ENCODE measurements around the gene POLR2I.
"Not testable (repeated sequence)": the region's sequence is repeated elsewhere in the genome, so short reads cannot be mapped to it uniquely, and the experiment has no call there.

Gene POLR2I

DNA sequence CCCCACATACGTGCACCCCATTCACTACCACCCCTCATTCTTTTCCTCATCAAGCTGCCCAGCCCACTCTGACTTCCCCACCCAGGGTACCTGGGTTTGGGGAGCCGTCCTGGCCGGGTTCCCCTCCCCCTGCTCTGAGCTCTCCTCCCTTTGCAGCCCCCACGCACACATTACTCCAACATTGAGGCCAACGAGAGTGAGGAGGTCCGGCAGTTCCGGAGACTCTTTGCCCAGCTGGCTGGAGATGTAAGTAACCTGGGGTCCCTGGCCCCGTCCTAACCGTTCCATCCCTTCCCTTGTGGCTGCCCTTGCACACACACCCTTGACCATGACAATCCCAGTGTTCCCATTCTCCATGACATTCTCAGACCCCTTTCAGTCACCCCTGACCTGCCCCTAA is 27.8 kb upstream of the POLR2I start:
- Histone ChIP-seq H3K4me3 (ENCODE audit: low read length) (no peak overlapping the region), H3K9ac (ENCODE audit: low read depth, low read length) (no peak overlapping the region), H3K9me3 (replicated peaks; ENCODE audit: low read length) (no peaks in the 10 kb centered on the region), H3K36me3 (ENCODE audit: insufficient read depth, low read length) (peaks cover 58% of the 10 kb centered on the region), H3K4me2 (ENCODE audit: low read length) (no peak overlapping the region), H3K4me1 (ENCODE audit: control insufficient read depth, insufficient read depth, low read length) (peaks cover 16% of the 10 kb centered on the region), H3K27me3 (ENCODE audit: control insufficient read depth, insufficient read depth, low read length) (no peaks in the 10 kb centered on the region)

DNA sequence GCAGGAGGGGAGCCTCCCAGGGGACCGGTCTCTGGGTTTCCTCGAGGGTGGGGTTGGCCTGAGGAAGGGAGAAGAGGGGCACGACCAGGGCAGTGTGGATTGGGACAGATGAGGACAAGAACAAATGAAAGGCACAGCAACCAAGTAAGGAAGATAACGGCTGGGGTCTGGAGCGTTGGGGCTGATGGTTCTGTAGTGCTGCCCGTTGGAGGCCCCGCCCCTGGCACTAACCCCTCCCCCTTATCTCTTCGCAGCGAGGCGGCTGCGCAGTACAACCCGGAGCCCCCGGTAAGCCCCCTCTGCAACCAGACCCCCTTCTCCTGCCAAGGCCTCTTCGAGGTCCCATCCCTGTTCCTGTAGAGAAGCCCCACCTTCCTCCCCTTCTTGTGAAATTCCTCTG is 27.4 kb upstream of the POLR2I start:
- no peaks in the 10 kb centered on the region for H3K9me3 ChIP-seq (replicated peaks; ENCODE audit: low read length)
- H3K4me2 ChIP-seq (ENCODE audit: low read length), result peak overlapping the region; percentile 76
- H3K4me3 ChIP-seq (ENCODE audit: low read length), result peak overlapping the region; percentile 67
- H3K27me3 ChIP-seq (ENCODE audit: control insufficient read depth, insufficient read depth, low read length), result no peaks in the 10 kb centered on the region
- H3K9ac ChIP-seq (ENCODE audit: low read depth, low read length), result no peak overlapping the region
- H3K36me3 ChIP-seq (ENCODE audit: insufficient read depth, low read length), result peaks cover 54% of the 10 kb centered on the region
- H3K4me1 ChIP-seq (ENCODE audit: control insufficient read depth, insufficient read depth, low read length), result peaks cover 20% of the 10 kb centered on the region

DNA sequence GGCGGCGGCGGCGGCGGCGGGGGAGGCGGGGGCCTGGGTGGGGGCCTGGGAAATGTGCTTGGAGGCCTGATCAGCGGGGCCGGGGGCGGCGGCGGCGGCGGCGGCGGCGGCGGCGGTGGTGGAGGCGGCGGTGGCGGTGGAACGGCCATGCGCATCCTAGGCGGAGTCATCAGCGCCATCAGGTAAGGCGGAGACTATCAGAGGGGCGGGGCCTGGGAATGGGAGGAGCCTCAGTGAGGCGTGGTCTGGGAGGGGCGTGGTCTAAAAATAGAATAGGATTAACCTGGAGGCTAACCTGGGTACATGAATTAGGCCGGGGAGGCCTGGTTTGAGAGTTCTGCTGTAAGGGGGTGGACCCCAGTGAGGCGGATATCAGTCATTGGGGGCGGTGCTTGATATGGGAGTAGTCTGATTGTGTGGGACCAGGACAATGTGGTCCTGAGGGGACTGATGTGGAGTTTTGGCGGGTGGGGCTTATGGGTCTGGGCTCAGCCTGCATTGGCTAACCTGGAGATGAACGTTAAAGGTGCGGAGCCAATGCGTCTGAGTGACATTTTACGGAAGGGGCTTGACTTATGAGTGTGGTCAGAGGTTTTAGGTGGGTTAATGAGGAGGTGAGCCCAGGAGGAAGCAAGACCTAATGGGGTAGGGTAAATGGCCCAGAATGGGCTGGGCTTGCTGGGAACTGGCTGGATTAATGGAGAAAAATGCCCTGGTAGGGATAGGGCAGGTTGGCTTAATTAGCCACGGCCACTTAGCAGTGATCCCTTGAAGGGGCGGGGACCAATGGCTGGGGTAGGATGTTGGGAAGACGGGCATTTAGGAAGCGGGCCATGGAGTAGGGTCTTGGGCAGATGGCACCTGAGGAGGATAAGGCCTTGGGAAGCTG is 26.6 kb upstream of the POLR2I start:
- Histone ChIP-seq H3K4me1 (ENCODE audit: control insufficient read depth, insufficient read depth, low read length) (peaks cover 28% of the 10 kb centered on the region), H3K4me3 (ENCODE audit: low read length) (peak overlapping the region; percentile 100), H3K9ac (ENCODE audit: low read depth, low read length) (peak overlapping the region; percentile 100), H3K4me2 (ENCODE audit: low read length) (peak overlapping the region; percentile 100), H3K27me3 (ENCODE audit: control insufficient read depth, insufficient read depth, low read length) (no peaks in the 10 kb centered on the region), H3K9me3 (replicated peaks; ENCODE audit: low read length) (no peaks in the 10 kb centered on the region), H3K36me3 (ENCODE audit: insufficient read depth, low read length) (peaks cover 47% of the 10 kb centered on the region)

DNA sequence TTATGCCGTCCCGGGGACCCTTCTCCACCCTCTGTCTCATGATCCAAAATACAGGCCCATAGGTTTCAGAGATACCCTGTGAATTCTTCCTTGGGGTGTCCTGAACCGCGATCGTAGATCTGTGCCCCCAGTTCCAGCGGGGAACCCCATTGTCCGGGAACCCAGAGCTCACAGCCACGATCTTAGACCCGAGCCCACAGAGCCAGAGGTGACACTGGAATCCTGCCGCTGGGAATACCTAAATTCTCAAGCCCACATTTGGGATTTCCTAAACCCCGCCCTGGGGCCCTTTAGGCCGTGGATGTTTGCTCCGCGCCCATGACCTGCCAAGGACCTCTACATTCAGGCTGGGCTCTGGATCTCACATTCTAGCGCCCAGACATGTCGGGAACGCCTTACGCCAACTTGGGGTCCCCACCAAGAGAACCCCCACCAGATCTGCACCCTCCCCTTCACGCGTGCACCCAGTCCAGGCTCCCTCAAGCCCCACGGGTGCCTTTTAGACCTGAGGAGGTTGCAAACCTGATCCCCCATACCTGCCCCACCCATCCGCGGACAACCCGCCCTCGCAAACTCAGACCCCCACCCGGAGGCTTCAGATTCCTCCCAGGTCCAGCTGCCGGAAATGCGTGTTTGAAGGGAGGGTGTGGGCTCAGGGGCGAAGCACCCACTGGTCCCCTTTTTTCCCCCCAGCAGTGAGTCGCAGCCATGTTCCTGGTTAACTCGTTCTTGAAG is 25.8 kb upstream of the POLR2I start:
- H3K27me3 ChIP-seq (ENCODE audit: control insufficient read depth, insufficient read depth, low read length), result no peaks in the 10 kb centered on the region
- peaks cover 33% of the 10 kb centered on the region for H3K4me1 ChIP-seq (ENCODE audit: control insufficient read depth, insufficient read depth, low read length)
- H3K9me3 ChIP-seq (replicated peaks; ENCODE audit: low read length), result no peaks in the 10 kb centered on the region
- peak overlapping the region; percentile 100 for H3K9ac ChIP-seq (ENCODE audit: low read depth, low read length)
- peak overlapping the region; percentile 100 for H3K4me2 ChIP-seq (ENCODE audit: low read length)
- peaks cover 39% of the 10 kb centered on the region for H3K36me3 ChIP-seq (ENCODE audit: insufficient read depth, low read length)
- peak overlapping the region; percentile 100 for H3K4me3 ChIP-seq (ENCODE audit: low read length)

DNA sequence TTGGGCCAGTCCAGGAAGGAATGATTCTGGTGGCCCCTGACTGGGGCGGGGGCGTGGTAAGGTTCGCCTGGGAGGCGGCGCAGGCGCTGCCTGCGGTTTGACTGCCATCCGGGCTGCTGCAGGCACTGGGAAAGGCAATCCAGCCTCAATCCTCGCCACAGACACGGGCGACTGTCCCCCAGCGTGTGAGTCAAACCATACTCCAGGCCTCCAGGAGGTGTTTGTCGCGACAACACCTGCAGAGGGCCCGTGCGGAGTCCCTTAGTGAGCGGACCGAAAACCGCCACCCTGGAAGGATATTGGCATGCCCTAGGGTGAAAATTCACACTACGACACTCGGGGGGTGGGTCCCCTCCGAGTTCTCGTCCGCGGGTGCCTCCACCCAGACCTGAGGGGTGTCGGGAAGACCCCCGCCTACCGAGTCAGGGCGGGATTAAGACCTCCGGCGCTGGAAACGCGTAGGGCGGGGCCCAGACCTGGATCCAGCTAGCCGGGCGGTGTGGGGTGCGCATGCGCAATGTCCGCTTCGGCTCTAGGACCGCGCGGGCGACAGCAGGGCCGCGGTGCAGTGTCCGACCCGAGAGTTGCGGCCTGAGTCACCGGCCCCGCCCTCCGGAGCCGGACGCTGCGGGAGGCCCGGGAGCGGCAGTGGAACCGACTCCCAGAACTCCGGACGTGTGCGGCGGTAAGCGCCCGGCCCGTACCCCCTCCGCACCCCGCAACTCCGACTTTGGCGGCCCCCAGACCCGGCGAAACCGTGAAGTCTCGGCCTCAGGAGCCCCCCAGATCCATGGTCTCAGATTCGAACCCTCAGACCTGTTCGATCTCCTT is 25.0 kb upstream of the POLR2I start, which contains the start of gene CAPNS1:
TSS of gene CAPNS1 (plus strand) at position 594 of the 831 bp plus-strand sequence. CDS start 946 bp downstream, outside the sequence.
- Histone ChIP-seq H3K9ac (ENCODE audit: low read depth, low read length) (peak within 1 kb of the TSS; percentile 100), H3K27me3 (ENCODE audit: control insufficient read depth, insufficient read depth, low read length) (no peaks in the 10 kb centered on the region), H3K4me3 (ENCODE audit: low read length) (peak within 1 kb of the TSS; percentile 100), H3K36me3 (ENCODE audit: insufficient read depth, low read length) (peaks cover 31% of the 10 kb centered on the region), H3K4me2 (ENCODE audit: low read length) (peak within 1 kb of the TSS; percentile 100), H3K4me1 (ENCODE audit: control insufficient read depth, insufficient read depth, low read length) (peaks cover 33% of the 10 kb centered on the region), H3K9me3 (replicated peaks; ENCODE audit: low read length) (no peaks in the 10 kb centered on the region)

DNA sequence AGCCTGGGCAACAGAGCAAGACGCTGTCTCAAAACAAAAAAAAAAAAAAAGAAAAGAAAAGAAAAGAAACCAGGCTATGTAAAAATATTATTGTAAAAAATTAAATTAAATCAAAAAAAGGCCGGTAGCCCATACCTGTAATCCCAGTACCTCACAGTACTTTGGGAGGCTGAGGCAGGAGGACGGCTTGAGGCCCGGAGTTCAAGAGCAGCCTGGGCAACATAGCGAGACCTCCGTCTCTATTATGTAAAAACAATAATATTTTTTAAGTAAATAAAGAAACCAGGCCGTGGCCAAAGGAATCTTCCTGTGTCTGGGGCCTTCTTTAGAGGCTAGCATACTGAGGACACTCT is 24.4 kb upstream of the POLR2I start:
- H3K4me2 ChIP-seq (ENCODE audit: low read length), result peak overlapping the region; percentile 100
- peak overlapping the region; percentile 100 for H3K9ac ChIP-seq (ENCODE audit: low read depth, low read length)
- H3K4me1 ChIP-seq (ENCODE audit: control insufficient read depth, insufficient read depth, low read length), result peaks cover 33% of the 10 kb centered on the region
- H3K4me3 ChIP-seq (ENCODE audit: low read length), result peak overlapping the region; percentile 100
- H3K36me3 ChIP-seq (ENCODE audit: insufficient read depth, low read length), result peaks cover 25% of the 10 kb centered on the region
- H3K27me3 ChIP-seq (ENCODE audit: control insufficient read depth, insufficient read depth, low read length), result no peaks in the 10 kb centered on the region
- H3K9me3 ChIP-seq (replicated peaks; ENCODE audit: low read length), result no peaks in the 10 kb centered on the region

DNA sequence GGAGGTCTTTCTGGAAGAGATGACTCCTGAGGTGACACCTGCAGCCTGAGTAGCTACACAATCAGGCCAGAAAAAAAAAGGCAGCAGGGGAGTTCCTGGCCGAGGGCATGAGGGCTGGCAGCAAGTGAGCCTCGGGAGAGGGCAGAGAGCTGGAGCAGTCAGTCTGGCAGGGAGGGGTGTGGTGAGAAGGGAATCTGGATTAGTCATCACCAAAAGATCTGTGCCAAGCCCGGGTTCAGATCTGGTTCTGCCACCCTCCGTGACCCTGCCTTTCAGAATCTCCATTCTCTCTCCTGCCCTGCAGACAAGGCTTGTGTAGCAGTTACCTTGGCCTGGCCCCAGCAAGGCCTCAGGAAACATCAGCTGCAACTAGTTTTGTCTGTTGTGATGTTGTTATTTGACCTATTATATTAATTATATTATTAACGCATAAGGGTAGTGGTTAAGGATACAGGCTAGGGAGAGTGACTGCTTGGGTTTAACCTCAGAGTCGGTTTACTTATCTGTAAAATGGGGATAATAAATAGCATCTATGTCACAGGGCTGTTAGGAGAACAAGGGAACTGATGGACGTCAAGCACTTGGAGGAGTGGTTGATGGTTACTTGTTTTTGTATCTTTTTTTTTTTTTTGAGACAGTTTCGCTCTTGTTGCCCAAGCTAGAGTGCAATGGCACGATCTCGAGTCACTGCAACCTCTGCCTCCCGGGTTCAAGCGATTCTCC is 22.4 kb upstream of the POLR2I start:
- peak overlapping the region; percentile 66 for H3K9ac ChIP-seq (ENCODE audit: low read depth, low read length)

DNA sequence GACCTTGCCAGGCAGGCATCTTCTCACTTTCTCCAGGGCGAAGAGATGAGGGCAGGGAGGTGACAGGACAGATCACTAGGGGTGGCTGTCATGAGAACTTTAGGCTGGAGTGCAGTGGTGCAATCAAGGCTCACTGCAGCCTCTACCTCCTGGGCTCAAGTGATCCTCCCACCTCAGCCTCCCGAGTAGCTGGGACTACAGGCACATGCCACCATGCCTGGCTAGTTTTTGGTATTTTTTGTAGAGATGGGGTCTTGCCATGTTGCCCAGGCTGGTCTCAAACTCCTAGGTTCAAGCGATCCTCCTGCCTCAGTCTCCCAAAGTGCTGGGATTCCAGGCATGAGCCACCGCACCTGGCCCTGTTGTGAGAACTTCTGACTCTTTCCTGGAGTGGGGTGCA is 20.2 kb upstream of the POLR2I start:
- not testable (repeated sequence) for H3K9ac ChIP-seq (ENCODE audit: low read depth, low read length); H3K27me3 ChIP-seq (ENCODE audit: control insufficient read depth, insufficient read depth, low read length); H3K4me3 ChIP-seq (ENCODE audit: low read length); H3K36me3 ChIP-seq (ENCODE audit: insufficient read depth, low read length); H3K9me3 ChIP-seq (replicated peaks; ENCODE audit: low read length); H3K4me2 ChIP-seq (ENCODE audit: low read length)
- peaks cover 28% of the 10 kb centered on the region for H3K4me1 ChIP-seq (ENCODE audit: control insufficient read depth, insufficient read depth, low read length)

More for the DNA sequence above, 22.4 kb upstream of the POLR2I start:
- Histone ChIP-seq H3K4me2 (ENCODE audit: low read length) (peak overlapping the region; percentile 80), H3K4me1 (ENCODE audit: control insufficient read depth, insufficient read depth, low read length) (peaks cover 37% of the 10 kb centered on the region), H3K4me3 (ENCODE audit: low read length) (peak overlapping the region; percentile 48), H3K9me3 (replicated peaks; ENCODE audit: low read length) (no peaks in the 10 kb centered on the region), H3K27me3 (ENCODE audit: control insufficient read depth, insufficient read depth, low read length) (no peaks in the 10 kb centered on the region), H3K36me3 (ENCODE audit: insufficient read depth, low read length) (peaks cover 12% of the 10 kb centered on the region)

DNA sequence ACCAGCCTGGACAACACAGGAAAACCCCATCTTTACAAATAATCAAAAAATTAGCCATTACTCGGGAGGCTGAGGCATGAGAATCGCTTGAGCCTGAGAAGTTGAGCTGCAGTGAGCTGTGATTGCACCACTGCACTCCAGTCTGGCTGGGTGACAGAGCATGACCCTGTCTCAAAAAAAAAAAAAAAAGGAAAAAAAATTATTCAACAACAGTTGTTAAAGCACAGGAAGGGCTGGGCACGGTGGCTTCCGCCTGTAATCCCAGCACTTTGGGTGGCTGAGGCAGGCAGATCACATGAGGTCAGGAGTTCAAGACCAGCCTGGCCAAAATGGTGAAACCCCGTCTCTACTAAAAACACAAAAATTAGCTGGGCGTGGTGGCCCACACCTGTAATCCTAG is 16.5 kb upstream of the POLR2I start:
- H3K4me2 ChIP-seq (ENCODE audit: low read length); H3K9me3 ChIP-seq (replicated peaks; ENCODE audit: low read length); H3K36me3 ChIP-seq (ENCODE audit: insufficient read depth, low read length); H3K9ac ChIP-seq (ENCODE audit: low read depth, low read length); H3K4me3 ChIP-seq (ENCODE audit: low read length); H3K27me3 ChIP-seq (ENCODE audit: control insufficient read depth, insufficient read depth, low read length): not testable (repeated sequence)
- peaks cover 20% of the 10 kb centered on the region for H3K4me1 ChIP-seq (ENCODE audit: control insufficient read depth, insufficient read depth, low read length)

DNA sequence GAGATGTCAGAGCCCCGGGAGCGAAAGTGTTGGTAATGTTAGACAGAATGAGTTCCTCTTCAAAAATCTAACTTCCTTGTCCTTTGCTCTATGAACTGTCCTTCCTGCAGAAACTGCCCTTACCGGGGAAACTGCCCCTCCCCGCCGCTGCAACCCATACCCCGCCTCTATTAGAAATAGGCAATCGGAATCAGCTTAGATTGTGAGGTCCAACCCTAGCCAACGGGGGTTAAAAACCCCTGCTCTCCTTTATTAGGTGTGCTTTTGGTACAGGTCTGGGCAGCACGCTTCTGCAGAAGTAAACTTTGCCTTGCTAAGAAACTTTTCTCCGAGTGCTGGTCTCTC is 13.7 kb upstream of the POLR2I start:
- H3K4me1 ChIP-seq (ENCODE audit: control insufficient read depth, insufficient read depth, low read length), result peaks cover 15% of the 10 kb centered on the region
- no peaks in the 10 kb centered on the region for H3K27me3 ChIP-seq (ENCODE audit: control insufficient read depth, insufficient read depth, low read length)
- peak overlapping the region; percentile 91 for H3K4me2 ChIP-seq (ENCODE audit: low read length)
- peaks cover 17% of the 10 kb centered on the region for H3K36me3 ChIP-seq (ENCODE audit: insufficient read depth, low read length)
- H3K4me3 ChIP-seq (ENCODE audit: low read length), result peak overlapping the region; percentile 68
- H3K9me3 ChIP-seq (replicated peaks; ENCODE audit: low read length), result no peaks in the 10 kb centered on the region
- peak overlapping the region; percentile 83 for H3K9ac ChIP-seq (ENCODE audit: low read depth, low read length)

Data from skeletal muscle satellite cell (primary cell).